ENCODE measurements around the gene PIK3R1.

PIK3R1 gene

GRCh38 chr5:68225911-68226545 is 10.5 kb downstream of the PIK3R1 start:
- H3K79me2 ChIP-seq (ENCODE audit: control insufficient read depth, low read length) = peaks cover 85% of the 10 kb centered on the region
- H3K4me2 ChIP-seq (ENCODE audit: low read length) = no peak overlapping the region

GRCh38 chr5:68226546-68227073 is 11.1 kb downstream of the PIK3R1 start:
- Histone ChIP-seq H3K9me3 (ENCODE audit: control insufficient read depth, insufficient read depth, low read length) (no peaks in the 10 kb centered on the region), H3K27ac (ENCODE audit: low read depth, low read length) (no peak overlapping the region), H3K36me3 (ENCODE audit: control insufficient read depth, low read length) (peaks cover 37% of the 10 kb centered on the region), H3K27me3 (ENCODE audit: control insufficient read depth, low read length) (no peaks in the 10 kb centered on the region), H3K4me2 (ENCODE audit: low read length) (no peak overlapping the region), H4K20me1 (ENCODE audit: control insufficient read depth, insufficient read depth, low read depth, low read length) (peaks cover 11% of the 10 kb centered on the region), H3K9me2 (replicated peaks; ENCODE audit: control insufficient read depth, low read length) (no peaks in the 10 kb centered on the region), H3K4me3 (ENCODE audit: low read length) (no peak overlapping the region), H3K4me1 (ENCODE audit: control insufficient read depth, low read length) (no peaks in the 10 kb centered on the region), H3F3A (ENCODE audit: control insufficient read depth, insufficient read depth) (no peaks in the 10 kb centered on the region), H3K79me2 (ENCODE audit: control insufficient read depth, low read length) (peaks cover 85% of the 10 kb centered on the region)
- no peak for TF ChIP-seq EZH2phosphoT487 (IDR thresholded peaks at IDR 0.05; ENCODE audit: borderline replicate concordance, low read length)

More at GRCh38 chr5:68225911-68226545, 10.5 kb downstream of the PIK3R1 start:
- Histone ChIP-seq H3K9me2 (replicated peaks; ENCODE audit: control insufficient read depth, low read length) (no peaks in the 10 kb centered on the region), H3K27ac (ENCODE audit: low read depth, low read length) (no peak overlapping the region), H3K9me3 (ENCODE audit: control insufficient read depth, insufficient read depth, low read length) (no peaks in the 10 kb centered on the region), H4K20me1 (ENCODE audit: control insufficient read depth, insufficient read depth, low read depth, low read length) (peaks cover 11% of the 10 kb centered on the region), H3K27me3 (ENCODE audit: control insufficient read depth, low read length) (no peaks in the 10 kb centered on the region), H3K4me1 (ENCODE audit: control insufficient read depth, low read length) (no peaks in the 10 kb centered on the region), H3K4me3 (ENCODE audit: low read length) (no peak overlapping the region), H3F3A (ENCODE audit: control insufficient read depth, insufficient read depth) (no peaks in the 10 kb centered on the region), H3K36me3 (ENCODE audit: control insufficient read depth, low read length) (peaks cover 34% of the 10 kb centered on the region)
- TF ChIP-seq CTCF (IDR thresholded peaks at IDR 0.05; ENCODE audit: low read depth, low read length, poor library complexity, severe bottlenecking) = no peak
- no peak for TF ChIP-seq EZH2phosphoT487 (IDR thresholded peaks at IDR 0.05; ENCODE audit: borderline replicate concordance, low read length)

- no peaks in the 10 kb centered on the region for H3K27me3 ChIP-seq (ENCODE audit: control insufficient read depth, low read length)
- H3F3A ChIP-seq (ENCODE audit: control insufficient read depth, insufficient read depth) = no peaks in the 10 kb centered on the region
- no peaks in the 10 kb centered on the region for H3K4me1 ChIP-seq (ENCODE audit: control insufficient read depth, low read length)
- H3K4me3 ChIP-seq (ENCODE audit: low read length) = no peak overlapping the region
- no peak overlapping the region for H3K27ac ChIP-seq (ENCODE audit: low read depth, low read length)
- peaks cover 11% of the 10 kb centered on the region; the same call in 1 of the 2 replicates for H4K20me1 ChIP-seq (ENCODE audit: control insufficient read depth, insufficient read depth, low read depth, low read length)
- H3K9me3 ChIP-seq (ENCODE audit: control insufficient read depth, insufficient read depth, low read length) = no peaks in the 10 kb centered on the region
- peaks cover 85% of the 10 kb centered on the region for H3K79me2 ChIP-seq (ENCODE audit: control insufficient read depth, low read length)
- TF ChIP-seq EZH2phosphoT487 (IDR thresholded peaks at IDR 0.05; ENCODE audit: borderline replicate concordance, low read length) (no peak), CTCF (IDR thresholded peaks at IDR 0.05; ENCODE audit: low read depth, low read length, poor library complexity, severe bottlenecking) (no peak)
- H3K36me3 ChIP-seq (ENCODE audit: control insufficient read depth, low read length) = peaks cover 38% of the 10 kb centered on the region
- no peaks in the 10 kb centered on the region for H3K9me2 ChIP-seq (replicated peaks; ENCODE audit: control insufficient read depth, low read length)
- H3K4me2 ChIP-seq (ENCODE audit: low read length) = no peak overlapping the region
Observed at GRCh38 chr5:68227532-68228160, 12.1 kb downstream of the PIK3R1 start.

DNA sequence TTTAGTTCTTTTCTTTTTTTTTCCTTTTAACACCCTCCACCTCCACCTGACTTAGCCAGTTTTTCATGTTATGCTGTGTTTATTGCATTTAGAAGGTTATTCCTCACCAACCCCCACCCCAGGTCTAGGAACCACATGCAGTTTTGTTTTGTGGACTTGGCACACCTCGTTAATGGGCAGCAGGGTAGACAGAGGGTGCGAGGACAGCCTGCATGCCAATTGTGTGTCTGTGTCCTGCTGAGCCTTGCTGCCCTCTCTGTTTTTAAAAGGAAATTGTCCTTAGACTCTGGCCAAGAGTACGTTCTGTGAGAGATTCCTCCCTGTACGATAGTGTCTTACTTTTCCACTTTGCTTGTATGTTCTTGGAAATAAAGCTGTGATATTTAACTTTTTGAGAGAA is 13.9 kb downstream of the PIK3R1 start:
- Histone ChIP-seq H3F3A (ENCODE audit: control insufficient read depth, insufficient read depth) (no peaks in the 10 kb centered on the region), H4K20me1 (ENCODE audit: control insufficient read depth, insufficient read depth, low read depth, low read length) (peaks cover 11% of the 10 kb centered on the region; the same call in 1 of the 2 replicates), H3K27me3 (ENCODE audit: control insufficient read depth, low read length) (no peaks in the 10 kb centered on the region), H3K36me3 (ENCODE audit: control insufficient read depth, low read length) (peaks cover 38% of the 10 kb centered on the region), H3K9me2 (replicated peaks; ENCODE audit: control insufficient read depth, low read length) (no peaks in the 10 kb centered on the region), H3K4me3 (ENCODE audit: low read length) (no peak overlapping the region), H3K9me3 (ENCODE audit: control insufficient read depth, insufficient read depth, low read length) (no peaks in the 10 kb centered on the region), H3K4me1 (ENCODE audit: control insufficient read depth, low read length) (no peaks in the 10 kb centered on the region), H3K4me2 (ENCODE audit: low read length) (no peak overlapping the region), H3K79me2 (ENCODE audit: control insufficient read depth, low read length) (peaks cover 85% of the 10 kb centered on the region), H3K27ac (ENCODE audit: low read depth, low read length) (no peak overlapping the region)
- TF ChIP-seq CTCF (IDR thresholded peaks at IDR 0.05; ENCODE audit: low read depth, low read length, poor library complexity, severe bottlenecking) = no peak
- no peak for TF ChIP-seq EZH2phosphoT487 (IDR thresholded peaks at IDR 0.05; ENCODE audit: borderline replicate concordance, low read length)
